AG09319 (cell line): ENCODE measurements around the gene SH3YL1.

Source experiments
- DNase-seq: peaks from one replicate; pipeline ENCODE4 v3.0.0-alpha.2; 2010; ENCODE audit warnings: low read depth; ENCODE audit errors: extremely low read depth
- CTCF ChIP-seq: IDR thresholded peaks from 2 replicates; pipeline ENCODE4 v1.5.1; 2011; ENCODE audit warnings: low read depth, mild to moderate bottlenecking, inconsistent platforms, low read length, moderate library complexity

The SH3YL1 gene

GRCh38 chr2:202945-203344 is 60.9 kb downstream of the SH3YL1 start:
- no peak for DNase-seq
- TF ChIP-seq CTCF: no peak

- DNase-seq: no peak
- no peak for TF ChIP-seq CTCF
Measured at GRCh38 chr2:201648-202433, 62.0 kb downstream of the SH3YL1 start.

- TF ChIP-seq CTCF: no peak
- no peak for DNase-seq
Measured at GRCh38 chr2:199041-199966, 64.5 kb downstream of the SH3YL1 start.

GRCh38 chr2:196406-196805 is 67.4 kb downstream of the SH3YL1 start:
- no peak for DNase-seq
- TF ChIP-seq CTCF: no peak

- no peak for DNase-seq
- TF ChIP-seq CTCF: no peak
Measured at GRCh38 chr2:195932-196331, 67.9 kb downstream of the SH3YL1 start.

GRCh38 chr2:193141-193671 is 70.6 kb downstream of the SH3YL1 start:
- DNase-seq: no peak
- no peak for TF ChIP-seq CTCF
